Testis (tissue), 3 donors: ENCODE data around the gene CHTF18. TPM values are rescaled to one million over a fixed set of nuclear protein-coding genes. Genes with fewer than 3 reads are reported as not detected.

Source experiments
- DNase-seq: peaks from one replicate; pipeline ENCODE4 v3.0.0-alpha.2; 2019
- H3K27ac ChIP-seq, 2 donors: fragments of 200-600 bp; sonication (generic); one replicate each; pipeline ENCODE4 v1.5.1; 2019
- H3K27me3 ChIP-seq: fragments of 200-600 bp; sonication (generic); one replicate; pipeline ENCODE4 v1.5.1; 2019
- H3K36me3 ChIP-seq: fragments of 200-600 bp; sonication (generic); one replicate; pipeline ENCODE4 v1.5.1; 2017; ENCODE audit warnings: low read depth; ENCODE audit errors: missing control alignments
- H3K4me1 ChIP-seq: fragments of 200-600 bp; sonication (generic); one replicate; pipeline ENCODE4 v1.5.1; 2019
- H3K4me3 ChIP-seq, 2 donors: fragments of 200-600 bp; sonication (generic); one replicate each; pipeline ENCODE4 v1.5.1; 2017 to 2019
- H3K9me3 ChIP-seq: fragments of 200-600 bp; sonication (generic); one replicate; pipeline ENCODE4 v1.5.1; 2017
- CTCF ChIP-seq, 3 experiments: fragments of 450-650 bp in 2 of 3; fragments of 200-600 bp in 1 of 3; sonication (generic) in 1 of 3; IDR thresholded peaks; one replicate each; pipeline ENCODE4 v1.5.1; 2016 to 2019; ENCODE audit warnings: antibody characterized with exemption in 3 of 3, mild to moderate bottlenecking in 2 of 3, moderate library complexity in 1 of 3
- POLR2A ChIP-seq: fragments of 450-650 bp; IDR thresholded peaks from one replicate; pipeline ENCODE4 v1.6.1; 2017; ENCODE audit warnings: antibody characterized with exemption, mild to moderate bottlenecking, moderate library complexity
- WGBS, 2 donors: methylation state at CpG; one replicate each; pipeline ENCODE4 v1.1.5; 2018; 5-methylcytosine and 5-hydroxymethylcytosine counted together
- intact Hi-C: fragments of 100-400 bp; cut with DNase I; formaldehyde crosslinking; loops from one replicate; pipeline ENCODE4 v1.15.1; 2023; ENCODE audit warnings: low total_unique reads
- polyA plus RNA-seq: library from polyadenylated mRNA; stranded (reverse); fragments of 350-450 nt; fragmentation: Illumina TruSeq; extraction: RNeasy Lipid Tissue Mini Kit (QIAGEN cat#74804); gene quantifications from one replicate; pipeline ENCODE4 v1.2.3, GENCODE V29; 2014; ENCODE audit warnings: low read depth, low replicate concordance; ENCODE audit not compliant: insufficient read depth
- total RNA-seq, 2 donors: library from RNA; depleted of rRNA; stranded (reverse); fragments of >200 nt; gene quantifications; one replicate each; pipeline ENCODE4 v1.2.3, GENCODE V29; 2016

The CHTF18 gene
- total and polyA plus RNA-seq, 3 donors from 2014 or later: 32.5 to 95.0 (median 90.6) TPM

- H3K4me1 ChIP-seq: peaks cover 22% of the 10 kb centered on the region
- DNase-seq: no peak
- no peaks in the 10 kb centered on the region for H3K36me3 ChIP-seq
- TF ChIP-seq POLR2A (no peak), CTCF (IDR thresholded peaks at IDR 0.05) (no peak)
- no peak overlapping the region for H3K4me3 ChIP-seq
- H3K27ac ChIP-seq: no peak overlapping the region
- no peaks in the 10 kb centered on the region for H3K27me3 ChIP-seq
- H3K9me3 ChIP-seq: no peaks in the 10 kb centered on the region
- 91 to 100% methylated on average over 1 to 19 of the region's 19 CpGs for WGBS, 2 donors
- intact Hi-C loops: no loop called here
These were observed 4.0 kb upstream of the CHTF18 start for GRCh38 chr16:784431-784830.

GRCh38 chr16:785563-786535, 2.6 kb upstream of the CHTF18 start:
- TF ChIP-seq CTCF (IDR thresholded peaks at IDR 0.05) (peak in 2 of 3 experiments; percentile 57 to 62), POLR2A (no peak)
- peak; percentile 73 for DNase-seq
- WGBS, 2 donors: 71 to 97% methylated on average over 6 to 43 of the region's 58 CpGs
- no peaks in the 10 kb centered on the region for H3K9me3 ChIP-seq
- no peaks in the 10 kb centered on the region for H3K36me3 ChIP-seq
- intact Hi-C loops: no loop called here
- H3K4me3 ChIP-seq: no peak overlapping the region
- H3K4me1 ChIP-seq: peaks cover 22% of the 10 kb centered on the region
- no peak overlapping the region for H3K27ac ChIP-seq
- H3K27me3 ChIP-seq: no peaks in the 10 kb centered on the region

GRCh38 chr16:787321-787966, 976 bp upstream of the CHTF18 start:
- H3K4me1 ChIP-seq: peaks cover 22% of the 10 kb centered on the region
- no peak overlapping the region for H3K27ac ChIP-seq
- H3K36me3 ChIP-seq: no peaks in the 10 kb centered on the region
- TF ChIP-seq CTCF (IDR thresholded peaks at IDR 0.05): no peak
- no peak for TF ChIP-seq POLR2A
- no peaks in the 10 kb centered on the region for H3K27me3 ChIP-seq
- H3K4me3 ChIP-seq: peak overlapping the region; percentile 80 to 85
- WGBS, 2 donors: 50 to 60% methylated on average over 6 to 24 of the region's 47 CpGs
- no peak for DNase-seq
- no peaks in the 10 kb centered on the region for H3K9me3 ChIP-seq
- intact Hi-C loops: no loop called here

GRCh38 chr16:787978-788398, 432 bp upstream of the CHTF18 start, which contains the start of gene RPUSD1:
RPUSD1 (minus strand) TSS chr16:788381; CDS start chr16:787737, 644 bp downstream.
- no peak for TF ChIP-seq POLR2A
- no peaks in the 10 kb centered on the region for H3K27me3 ChIP-seq
- WGBS, 2 donors: 0% methylated on average over 19 of the region's 45 CpGs; no CpG with 5 or more reads in 1 of the 2 donors
- no peak for DNase-seq
- H3K36me3 ChIP-seq: no peaks in the 10 kb centered on the region
- peaks cover 22% of the 10 kb centered on the region for H3K4me1 ChIP-seq
- H3K4me3 ChIP-seq: peak within 1 kb of the TSS; percentile 80 to 85
- no peak within 1 kb of the TSS for H3K27ac ChIP-seq
- intact Hi-C loops: no loop called here
- no peaks in the 10 kb centered on the region for H3K9me3 ChIP-seq

- no peak for TF ChIP-seq POLR2A
- no peak for TF ChIP-seq CTCF (IDR thresholded peaks at IDR 0.05)
- Histone ChIP-seq H3K36me3 (no peaks in the 10 kb centered on the region), H3K4me1 (peaks cover 16% of the 10 kb centered on the region), H3K27me3 (no peaks in the 10 kb centered on the region), H3K9me3 (no peaks in the 10 kb centered on the region), H3K27ac (no peak overlapping the region), H3K4me3 (peak overlapping the region; percentile 68 to 85)
- no peak for DNase-seq
- WGBS, 2 donors: 61 to 90% methylated on average over 2 to 23 of the region's 33 CpGs
- intact Hi-C loops: no loop called here
These were observed 901 bp downstream of the CHTF18 start for GRCh38 chr16:789191-789850.
